PC-9 (cell line): ENCODE measurements around the gene PLA2G4C.

ENCODE experiments used
- EZH2 ChIP-seq: fragments of 200-600 bp; sonication (generic); IDR thresholded peaks from 2 replicates; pipeline ENCODE4 v1.8.0; 2017; ENCODE audit warnings: antibody characterized with exemption, low read depth
- TF ChIP-seq, protein P1 (sequence below): fragments of 200-600 bp; sonication (generic); conservative IDR thresholded peaks from 2 replicates; pipeline ENCODE4 v1.6.1; 2017; ENCODE audit warnings: mixed run types, antibody characterized with exemption, mild to moderate bottlenecking, moderate library complexity

DNA sequence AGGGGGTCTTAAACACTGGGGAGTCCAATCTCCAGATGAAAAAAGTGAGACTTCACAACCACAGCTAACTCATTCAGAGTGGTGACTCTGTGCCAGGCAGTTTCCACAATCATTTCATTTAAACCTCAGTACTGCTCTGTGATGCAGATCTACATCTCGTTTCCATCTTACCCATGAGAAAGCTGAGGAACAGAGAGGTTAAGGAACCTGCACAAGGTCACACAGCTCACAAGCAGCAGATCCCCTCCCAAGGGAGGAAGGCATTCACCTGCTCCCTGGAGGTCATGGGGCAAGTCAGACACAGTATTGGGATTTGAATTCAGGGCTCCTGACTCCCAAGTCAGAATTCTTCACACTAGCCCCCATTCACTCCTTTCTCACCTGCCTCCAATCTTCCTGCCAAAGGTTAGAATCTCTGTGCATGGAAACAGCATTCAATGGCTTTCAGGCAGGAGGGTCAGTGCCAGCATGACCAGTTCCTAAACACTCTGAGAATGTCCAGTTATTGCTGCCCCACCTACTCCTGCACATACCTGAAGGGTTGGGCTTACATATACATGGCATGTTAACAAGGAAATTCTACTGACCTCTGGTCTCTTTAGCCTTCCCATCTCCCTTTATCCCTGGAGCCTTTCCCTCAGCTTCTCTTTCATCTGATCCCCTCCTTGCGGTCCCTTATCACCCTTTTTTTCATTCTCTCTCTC, 68.6 kb downstream of the PLA2G4C start:
- TF ChIP-seq, protein P1, sequence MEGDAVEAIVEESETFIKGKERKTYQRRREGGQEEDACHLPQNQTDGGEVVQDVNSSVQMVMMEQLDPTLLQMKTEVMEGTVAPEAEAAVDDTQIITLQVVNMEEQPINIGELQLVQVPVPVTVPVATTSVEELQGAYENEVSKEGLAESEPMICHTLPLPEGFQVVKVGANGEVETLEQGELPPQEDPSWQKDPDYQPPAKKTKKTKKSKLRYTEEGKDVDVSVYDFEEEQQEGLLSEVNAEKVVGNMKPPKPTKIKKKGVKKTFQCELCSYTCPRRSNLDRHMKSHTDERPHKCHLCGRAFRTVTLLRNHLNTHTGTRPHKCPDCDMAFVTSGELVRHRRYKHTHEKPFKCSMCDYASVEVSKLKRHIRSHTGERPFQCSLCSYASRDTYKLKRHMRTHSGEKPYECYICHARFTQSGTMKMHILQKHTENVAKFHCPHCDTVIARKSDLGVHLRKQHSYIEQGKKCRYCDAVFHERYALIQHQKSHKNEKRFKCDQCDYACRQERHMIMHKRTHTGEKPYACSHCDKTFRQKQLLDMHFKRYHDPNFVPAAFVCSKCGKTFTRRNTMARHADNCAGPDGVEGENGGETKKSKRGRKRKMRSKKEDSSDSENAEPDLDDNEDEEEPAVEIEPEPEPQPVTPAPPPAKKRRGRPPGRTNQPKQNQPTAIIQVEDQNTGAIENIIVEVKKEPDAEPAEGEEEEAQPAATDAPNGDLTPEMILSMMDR = no peak
- TF ChIP-seq EZH2 = no peak
